SK-N-SH (cell line): ENCODE measurements around the gene G3BP2. TPM values are rescaled to one million over a fixed set of nuclear protein-coding genes. Genes with fewer than 3 reads are reported as not detected.

Experiments used
- CTCF ChIA-PET: fragments of 300-600, 350-600 bp; formaldehyde crosslinking; extraction: SDS; loops from one replicate; lab custom pipeline; 2021; lab: Yijun Ruan, JAX
- POLR2A ChIA-PET: fragments of 350-600 bp; sonication (Branson Sonifier 250); formaldehyde crosslinking; extraction: SDS; loops from one replicate; lab custom pipeline; 2020; ENCODE audit warnings: antibody characterized with exemption, inconsistent platforms; lab: Yijun Ruan, JAX
- DNase-seq: peaks from one replicate; pipeline ENCODE4 v3.0.0; 2012
- H2AFZ ChIP-seq: fragments of 200-600 bp; sonication (generic); 2 replicates; pipeline ENCODE4 v1.8.1; 2016; ENCODE audit warnings: antibody characterized with exemption, mild to moderate bottlenecking, low read depth
- H3F3A ChIP-seq: fragments of 200-600 bp; sonication (generic); replicated peaks from 2 replicates; pipeline ENCODE3; 2016; ENCODE audit warnings: antibody characterized with exemption, mild to moderate bottlenecking; ENCODE audit not compliant: insufficient read depth
- H3K27ac ChIP-seq, 2 experiments: fragments of 200-500 bp in 1 of 2; fragments of 200-600 bp in 1 of 2; sonication (Bioruptor generic) in 1 of 2; sonication (generic), shearing (Covaris generic) in 1 of 2; 2 replicates each; pipeline versions ENCODE4 v1.5.1 to v1.6.1; 2014 to 2016; ENCODE audit warnings: low read depth in 2 of 2, inconsistent platforms in 1 of 2, low read length in 1 of 2, mild to moderate bottlenecking in 1 of 2, mixed read lengths in 1 of 2
- H3K27me3 ChIP-seq: fragments of 200-600 bp; sonication (generic), shearing (Covaris generic); 2 replicates; pipeline ENCODE4 v1.6.1; 2016; ENCODE audit warnings: mixed run types; ENCODE audit not compliant: insufficient read depth
- H3K36me3 ChIP-seq, 2 experiments: fragments of 200-500 bp in 1 of 2; fragments of 200-600 bp in 1 of 2; sonication (Bioruptor generic) in 1 of 2; sonication (generic) in 1 of 2; replicated peaks in 1 of 2; 2 replicates each; pipeline versions ENCODE3 to v1.5.1; 2014 to 2016; ENCODE audit warnings: low read length in 1 of 2, mild to moderate bottlenecking in 1 of 2; ENCODE audit not compliant: insufficient read depth in 2 of 2, control insufficient read depth in 1 of 2
- H3K4me1 ChIP-seq, 2 experiments: fragments of 200-500 bp in 1 of 2; fragments of 200-600 bp in 1 of 2; sonication (Bioruptor generic) in 1 of 2; sonication (generic), shearing (Covaris generic) in 1 of 2; 2 replicates each; pipeline versions ENCODE4 v1.5.1 to v1.6.1; 2014 to 2016; ENCODE audit warnings: low read depth in 1 of 2, low read length in 1 of 2, mixed run types in 1 of 2; ENCODE audit not compliant: insufficient read depth in 2 of 2, control insufficient read depth in 1 of 2
- H3K4me2 ChIP-seq: fragments of 200-600 bp; sonication (generic), shearing (Covaris generic); 2 replicates; pipeline ENCODE4 v1.6.1; 2017; ENCODE audit warnings: mixed run types
- H3K4me3 ChIP-seq, 2 experiments: fragments of 200-500 bp in 1 of 2; fragments of 200-600 bp in 1 of 2; sonication (Bioruptor generic) in 1 of 2; sonication (generic), shearing (Covaris generic) in 1 of 2; 2 replicates each; pipeline versions ENCODE4 v1.5.1 to v1.8.1; 2014 to 2016; ENCODE audit warnings: low read depth in 2 of 2, inconsistent platforms in 1 of 2, low read length in 1 of 2, mild to moderate bottlenecking in 1 of 2, mixed read lengths in 1 of 2, moderate library complexity in 1 of 2
- H3K79me2 ChIP-seq: fragments of 200-600 bp; sonication (generic); 2 replicates; pipeline ENCODE4 v1.8.1; 2017; ENCODE audit warnings: mild to moderate bottlenecking; ENCODE audit not compliant: insufficient read depth
- H3K9ac ChIP-seq: fragments of 200-600 bp; sonication (generic); 2 replicates; pipeline ENCODE4 v1.6.1; 2017; ENCODE audit warnings: mixed run types
- H3K9me2 ChIP-seq: fragments of 200-600 bp; sonication (generic); 2 replicates; pipeline ENCODE4 v1.6.1; 2017; ENCODE audit warnings: mixed run types
- H3K9me3 ChIP-seq: fragments of 200-600 bp; sonication (generic); 2 replicates; pipeline ENCODE4 v1.6.1; 2017; ENCODE audit warnings: mixed run types, mild to moderate bottlenecking, moderate library complexity
- H4K20me1 ChIP-seq: fragments of 200-600 bp; sonication (generic); 2 replicates; pipeline ENCODE4 v1.6.1; 2017; ENCODE audit warnings: mild to moderate bottlenecking, mixed run types; ENCODE audit not compliant: insufficient read depth
- CTCF ChIP-seq: fragments of 200-600 bp; sonication (generic); IDR thresholded peaks from 2 replicates; pipeline ENCODE4 v1.6.1; 2017; ENCODE audit warnings: antibody characterized with exemption, mild to moderate bottlenecking, moderate library complexity
- FOXJ3 ChIP-seq: sonication (generic); formaldehyde crosslinking; IDR thresholded peaks from 2 replicates; pipeline ENCODE4 v1.5.1; 2020; ENCODE audit warnings: mild to moderate bottlenecking, missing genetic modification reagents
- FOXM1 ChIP-seq: IDR thresholded peaks from 2 replicates; pipeline ENCODE4 v1.4.0; 2012; ENCODE audit warnings: low read depth, mild to moderate bottlenecking
- GABPA ChIP-seq: IDR thresholded peaks from 2 replicates; pipeline ENCODE4 v1.4.0; 2012; ENCODE audit warnings: low read depth, mild to moderate bottlenecking
- IRF3 ChIP-seq: fragments of 150-350 bp; IDR thresholded peaks from 2 replicates; pipeline ENCODE4 v1.6.1; 2016; ENCODE audit warnings: mild to moderate bottlenecking, low read depth, low read length
- MAX ChIP-seq: IDR thresholded peaks from 2 replicates; pipeline ENCODE4 v1.4.0; 2012; ENCODE audit warnings: low read depth
- NFIC ChIP-seq: IDR thresholded peaks from 2 replicates; pipeline ENCODE4 v1.4.0; 2012; ENCODE audit warnings: borderline replicate concordance
- NRF1 ChIP-seq: IDR thresholded peaks from 2 replicates; pipeline ENCODE4 v1.6.1; 2012; ENCODE audit warnings: low read depth, mild to moderate bottlenecking, low read length
- PBX3 ChIP-seq: IDR thresholded peaks from 2 replicates; pipeline ENCODE4; 2012
- POLR2AphosphoS5 ChIP-seq: IDR thresholded peaks from 2 replicates; pipeline ENCODE4 v1.6.1; 2012; ENCODE audit warnings: low read depth, low read length
- RAD21 ChIP-seq: IDR thresholded peaks from 2 replicates; pipeline ENCODE4 v1.6.1; 2012; ENCODE audit warnings: mild to moderate bottlenecking, low read length
- RCOR1 ChIP-seq: fragments of 150-350 bp; IDR thresholded peaks from 2 replicates; pipeline ENCODE4 v1.6.1; 2017; ENCODE audit warnings: antibody characterized with exemption, low read length
- RXRA ChIP-seq: IDR thresholded peaks from 2 replicates; pipeline ENCODE4 v1.4.0; 2012; ENCODE audit warnings: low read depth, mild to moderate bottlenecking, borderline replicate concordance
- SIN3A ChIP-seq: IDR thresholded peaks from 2 replicates; pipeline ENCODE4 v1.6.1; 2012; ENCODE audit warnings: low read depth, mild to moderate bottlenecking, low read length, moderate library complexity, borderline replicate concordance
- TCF12 ChIP-seq: IDR thresholded peaks from 2 replicates; pipeline ENCODE4 v1.4.0; 2012
- TEAD4 ChIP-seq: IDR thresholded peaks from 2 replicates; pipeline ENCODE4 v1.4.0; 2012; ENCODE audit warnings: mild to moderate bottlenecking, borderline replicate concordance; ENCODE audit not compliant: insufficient read depth
- YY1 ChIP-seq: IDR thresholded peaks from 2 replicates; pipeline ENCODE4 v1.4.0; 2012; ENCODE audit warnings: low read depth, mild to moderate bottlenecking
- WGBS: methylation state at CpG from one replicate; pipeline ENCODE4 v1.1.6; 2017; ENCODE audit warnings: low lambda C conversion rate; 5-methylcytosine and 5-hydroxymethylcytosine counted together
- polyA plus RNA-seq, 3 experiments: library from polyadenylated mRNA; depleted of rRNA; stranded (reverse); fragments of >200 nt; gene quantifications; 2 replicates each; pipeline ENCODE4 v1.2.3, GENCODE V29; 2012

Gene G3BP2
- polyA plus RNA-seq, 1 of the 3 experiments (the other 2 are of a cell fraction), result 35.9 TPM

GRCh38 chr4:75633846-75634245, 39.4 kb downstream of the G3BP2 start:
- H3K4me3 ChIP-seq, result no peak overlapping the region
- no peak overlapping the region for H3K27ac ChIP-seq
- peaks cover 0 to 5% of the 10 kb centered on the region in 2 experiments; a peak in 1 of 4 replicates for H3K4me1 ChIP-seq
- H3K9me3 ChIP-seq, result no peaks in the 10 kb centered on the region
- POLR2A ChIA-PET, result no interaction called here
- H3K79me2 ChIP-seq, result no peaks in the 10 kb centered on the region
- H3K27me3 ChIP-seq, result no peaks in the 10 kb centered on the region
- no peak overlapping the region for H2AFZ ChIP-seq
- peaks cover 0 to 3% of the 10 kb centered on the region in 2 experiments for H3K36me3 ChIP-seq
- no peaks in the 10 kb centered on the region for H4K20me1 ChIP-seq
- TF ChIP-seq RXRA (no peak), SIN3A (no peak), FOXJ3 (no peak), MAX (no peak), NFIC (no peak), FOXM1 (no peak), CTCF (no peak), PBX3 (no peak), RCOR1 (no peak), TCF12 (no peak)
- peaks cover 9% of the 10 kb centered on the region for H3F3A ChIP-seq
- H3K4me2 ChIP-seq, result no peak overlapping the region
- 78% methylated on average over 2 of the region's 2 CpGs for WGBS
- CTCF ChIA-PET, result no interaction called here
- no peak for DNase-seq
- H3K9me2 ChIP-seq, result no peaks in the 10 kb centered on the region
- no peak overlapping the region for H3K9ac ChIP-seq

GRCh38 chr4:75630937-75631329, 42.3 kb downstream of the G3BP2 start:
- no peaks in the 10 kb centered on the region for H3K36me3 ChIP-seq
- H3F3A ChIP-seq, result peaks cover 7% of the 10 kb centered on the region
- POLR2A ChIA-PET, result interaction anchor here (1.3 kb wide), 1 partner anchor 43 kb away, joined by 3 read pairs; no protein-coding TSS in a partner anchor
- CTCF ChIA-PET, result interaction anchor here (1.9 kb wide), 1 partner anchor 93 kb away, joined by 10 read pairs; the partner anchor contains the start of gene USO1
- H3K9me2 ChIP-seq, result no peaks in the 10 kb centered on the region
- peak overlapping the region; percentile 80 to 83 for H3K4me3 ChIP-seq
- no peaks in the 10 kb centered on the region for H3K27me3 ChIP-seq
- no peaks in the 10 kb centered on the region for H3K79me2 ChIP-seq
- 62% methylated on average over 9 of the region's 9 CpGs for WGBS
- DNase-seq, result no peak
- peak overlapping the region; percentile 91 for H3K4me2 ChIP-seq
- TF ChIP-seq GABPA (no peak), TEAD4 (no peak), IRF3 (no peak), POLR2AphosphoS5 (no peak), PBX3 (no peak), CTCF (no peak), RAD21 (no peak), YY1 (no peak), NRF1 (no peak)
- TF ChIP-seq, all 33 proteins: peak for 0
- H3K9ac ChIP-seq, result peak overlapping the region; percentile 63
- no peaks in the 10 kb centered on the region for H3K9me3 ChIP-seq
- H4K20me1 ChIP-seq, result no peaks in the 10 kb centered on the region
- H3K27ac ChIP-seq, result peak overlapping the region in 1 of 2 experiments; percentile 44; a peak in 1 of 4 replicates
- peak overlapping the region; percentile 98 for H2AFZ ChIP-seq
- peaks cover 0 to 5% of the 10 kb centered on the region in 2 experiments; a peak in 1 of 4 replicates for H3K4me1 ChIP-seq
